Large intestine (tissue), 3 donors: Measurements from ENCODE around the gene SMYD3. TPM values are rescaled to one million over a fixed set of nuclear protein-coding genes. Genes with fewer than 3 reads are reported as not detected.

ENCODE experiments used
- DNase-seq, 2 donors: peaks; one replicate each; pipeline versions ENCODE4 v3.0.0 to v3.0.0-alpha.2; 2013
- H3K27ac ChIP-seq: one replicate; pipeline ENCODE4 v1.5.1; 2013; ENCODE audit warnings: low read length
- H3K27me3 ChIP-seq: 2 replicates; pipeline ENCODE4 v1.6.1; 2013; ENCODE audit warnings: low read length; ENCODE audit not compliant: control insufficient read depth, insufficient read depth
- H3K36me3 ChIP-seq: 2 replicates; pipeline ENCODE4 v1.6.1; 2013; ENCODE audit warnings: low read length; ENCODE audit not compliant: control insufficient read depth, insufficient read depth
- H3K4me1 ChIP-seq: one replicate; pipeline ENCODE4 v1.6.1; 2013; ENCODE audit warnings: low read length; ENCODE audit not compliant: control insufficient read depth, insufficient read depth
- H3K4me3 ChIP-seq: one replicate; pipeline ENCODE4 v1.5.1; 2013; ENCODE audit warnings: low read length
- H3K9me3 ChIP-seq: one replicate; pipeline ENCODE4 v1.6.1; 2013; ENCODE audit warnings: mild to moderate bottlenecking, low read depth, low read length, moderate library complexity; ENCODE audit not compliant: control insufficient read depth
- WGBS: methylation state at CpG from one replicate; pipeline ENCODE4 v1.1.5; 2013; ENCODE audit warnings: low lambda C conversion rate; ENCODE audit not compliant: insufficient coverage; 5-methylcytosine and 5-hydroxymethylcytosine counted together
- polyA plus RNA-seq: library from polyadenylated mRNA; unstranded; fragments of 120-200 nt; gene quantifications from one replicate; pipeline ENCODE4 v1.2.1, GENCODE V29; 2013

Gene SMYD3
- polyA plus RNA-seq, 1 donor, result 12.0 TPM

DNA sequence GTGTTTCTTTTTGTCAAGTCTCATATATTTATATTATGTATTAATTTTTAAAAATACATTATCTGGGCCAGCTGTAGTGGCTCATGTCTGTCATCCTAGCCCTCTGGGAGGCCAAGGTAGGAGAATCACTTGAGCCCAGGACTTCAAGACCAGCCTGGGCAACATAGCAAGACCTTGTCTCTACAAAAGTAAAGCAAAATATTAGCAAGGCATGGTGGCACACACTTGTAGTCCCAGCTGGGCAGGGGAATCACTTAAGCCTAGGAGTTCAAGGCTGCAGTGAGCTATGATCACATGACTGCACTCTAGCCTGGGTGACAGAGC is 189.1 kb downstream of the SMYD3 start:
- Histone ChIP-seq H3K27me3 (no peaks in the 10 kb centered on the region), H3K27ac (no peak overlapping the region), H3K36me3 (no peaks in the 10 kb centered on the region), H3K4me1 (no peaks in the 10 kb centered on the region), H3K9me3 (no peaks in the 10 kb centered on the region), H3K4me3 (no peak overlapping the region)
- DNase-seq, result no peak

DNA sequence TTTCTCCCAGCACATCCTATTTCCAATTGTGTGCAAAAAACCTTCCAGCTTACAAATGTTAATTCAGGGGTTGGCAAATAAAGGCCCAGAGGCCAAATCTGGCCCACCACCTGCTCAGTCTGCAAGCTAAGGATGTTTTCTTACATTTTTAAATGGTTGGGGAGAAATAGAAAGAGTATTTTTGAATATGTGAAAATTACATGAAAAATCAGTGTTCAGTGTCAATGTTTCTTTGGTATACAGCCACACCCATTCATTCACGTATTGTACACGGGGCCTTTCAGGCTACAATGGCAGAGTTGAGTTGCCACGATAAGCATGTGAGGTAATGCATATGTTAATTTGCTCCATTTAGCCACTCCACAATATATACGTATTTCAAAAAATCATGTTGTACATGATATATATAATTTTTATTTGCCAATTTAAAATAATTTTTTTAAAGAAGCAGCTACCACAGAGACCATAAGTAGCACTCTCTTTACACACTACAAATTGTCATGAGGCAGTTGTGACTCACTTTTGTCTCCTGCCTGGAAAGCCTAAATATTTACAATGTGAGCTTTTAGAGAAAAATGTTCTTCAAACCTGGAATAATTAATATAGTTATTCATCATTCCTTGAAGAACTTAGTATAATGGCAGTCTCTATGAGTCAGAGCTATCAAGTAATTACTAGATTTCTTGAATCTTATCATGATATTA is 189.6 kb downstream of the SMYD3 start:
- Histone ChIP-seq H3K27me3 (no peaks in the 10 kb centered on the region), H3K27ac (no peak overlapping the region), H3K9me3 (no peaks in the 10 kb centered on the region), H3K4me3 (no peak overlapping the region), H3K36me3 (no peaks in the 10 kb centered on the region), H3K4me1 (no peaks in the 10 kb centered on the region)
- no peak for DNase-seq
- no CpG with 5 or more reads among the region's 4 CpGs for WGBS

DNA sequence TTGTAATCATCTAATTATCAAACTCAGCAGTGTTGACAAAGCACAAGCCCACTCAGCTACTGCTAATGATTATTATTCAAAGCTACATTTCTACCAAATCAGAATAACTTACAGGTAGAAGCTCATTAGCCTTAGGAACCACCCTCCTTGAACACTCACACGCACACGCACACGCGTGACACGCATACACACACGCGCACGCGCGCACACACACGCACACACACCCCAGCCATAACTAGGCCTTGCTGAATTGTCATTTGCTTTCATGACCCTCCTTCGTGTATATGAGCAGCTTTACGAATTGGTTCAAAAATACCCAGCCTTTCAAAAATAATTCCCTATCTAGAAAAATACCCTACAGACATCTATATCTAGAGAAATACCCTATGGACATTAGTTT is 195.6 kb downstream of the SMYD3 start:
- no peak overlapping the region for H3K27ac ChIP-seq
- H3K9me3 ChIP-seq, result no peaks in the 10 kb centered on the region
- no peak for DNase-seq
- no peaks in the 10 kb centered on the region for H3K36me3 ChIP-seq
- H3K4me3 ChIP-seq, result no peak overlapping the region
- H3K4me1 ChIP-seq, result no peaks in the 10 kb centered on the region
- WGBS, result 100% methylated on average over 5 of the region's 13 CpGs
- H3K27me3 ChIP-seq, result no peaks in the 10 kb centered on the region

- no peak for DNase-seq
- Histone ChIP-seq H3K4me3 (no peak overlapping the region), H3K36me3 (no peaks in the 10 kb centered on the region), H3K4me1 (no peaks in the 10 kb centered on the region), H3K27ac (no peak overlapping the region), H3K27me3 (no peaks in the 10 kb centered on the region), H3K9me3 (no peaks in the 10 kb centered on the region)
- no CpG with 5 or more reads among the region's 3 CpGs for WGBS
Observed at GRCh38 chr1:246309247-246309884, 197.7 kb downstream of the SMYD3 start.

- no peak overlapping the region for H3K4me3 ChIP-seq
- no peak for DNase-seq
- no peaks in the 10 kb centered on the region for H3K9me3 ChIP-seq
- WGBS, result 90% methylated on average over 2 of the region's 3 CpGs
- no peak overlapping the region for H3K27ac ChIP-seq
- no peaks in the 10 kb centered on the region for H3K4me1 ChIP-seq
- H3K27me3 ChIP-seq, result no peaks in the 10 kb centered on the region
- no peaks in the 10 kb centered on the region for H3K36me3 ChIP-seq
Observed at GRCh38 chr1:246308533-246309075, 198.5 kb downstream of the SMYD3 start.

GRCh38 chr1:246306415-246307037 is 200.6 kb downstream of the SMYD3 start:
- Histone ChIP-seq H3K36me3 (no peaks in the 10 kb centered on the region), H3K9me3 (no peaks in the 10 kb centered on the region), H3K4me3 (no peak overlapping the region), H3K4me1 (no peaks in the 10 kb centered on the region), H3K27ac (no peak overlapping the region), H3K27me3 (no peaks in the 10 kb centered on the region)
- WGBS, result 82% methylated on average over 2 of the region's 3 CpGs
- no peak for DNase-seq

DNA sequence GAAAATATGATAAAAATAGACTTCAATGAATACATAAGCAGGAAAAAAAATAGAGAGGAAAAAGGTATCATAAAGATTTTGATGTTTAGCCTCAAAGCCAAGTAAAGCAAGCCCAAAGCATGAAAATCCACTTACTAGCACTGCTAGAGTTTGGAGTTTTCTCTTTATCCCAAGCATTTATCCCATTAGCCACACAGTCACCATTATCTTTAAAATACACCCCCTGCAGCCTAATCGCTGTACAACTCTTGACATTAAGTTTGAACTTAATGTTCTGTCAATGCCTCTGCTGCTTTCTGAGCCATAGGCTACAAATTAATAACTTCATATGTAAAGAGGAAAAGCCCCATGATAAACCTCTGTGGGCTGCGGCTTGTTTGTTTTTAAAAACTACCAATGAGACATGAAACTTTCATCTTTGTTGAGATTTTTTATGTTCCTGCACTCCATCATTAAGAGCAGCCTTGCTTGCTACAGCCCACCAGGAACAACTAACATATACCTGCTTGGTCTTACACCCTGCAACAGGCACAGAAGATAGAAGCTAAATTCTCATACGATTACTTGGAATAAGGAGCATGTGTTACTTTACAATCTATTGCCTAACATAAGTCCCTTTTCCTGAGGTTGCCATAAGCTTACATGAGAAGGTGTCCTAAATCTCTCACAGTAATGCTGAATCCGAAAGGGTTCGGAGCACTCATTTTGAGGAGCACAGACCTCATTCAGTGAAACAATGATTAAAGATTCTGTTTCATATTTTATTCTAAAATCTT is 202.4 kb downstream of the SMYD3 start:
- no peak overlapping the region for H3K4me3 ChIP-seq
- H3K27ac ChIP-seq, result no peak overlapping the region
- 100% methylated on average over 2 of the region's 5 CpGs for WGBS
- no peaks in the 10 kb centered on the region for H3K27me3 ChIP-seq
- no peaks in the 10 kb centered on the region for H3K36me3 ChIP-seq
- H3K9me3 ChIP-seq, result no peaks in the 10 kb centered on the region
- no peaks in the 10 kb centered on the region for H3K4me1 ChIP-seq
- DNase-seq, result no peak

DNA sequence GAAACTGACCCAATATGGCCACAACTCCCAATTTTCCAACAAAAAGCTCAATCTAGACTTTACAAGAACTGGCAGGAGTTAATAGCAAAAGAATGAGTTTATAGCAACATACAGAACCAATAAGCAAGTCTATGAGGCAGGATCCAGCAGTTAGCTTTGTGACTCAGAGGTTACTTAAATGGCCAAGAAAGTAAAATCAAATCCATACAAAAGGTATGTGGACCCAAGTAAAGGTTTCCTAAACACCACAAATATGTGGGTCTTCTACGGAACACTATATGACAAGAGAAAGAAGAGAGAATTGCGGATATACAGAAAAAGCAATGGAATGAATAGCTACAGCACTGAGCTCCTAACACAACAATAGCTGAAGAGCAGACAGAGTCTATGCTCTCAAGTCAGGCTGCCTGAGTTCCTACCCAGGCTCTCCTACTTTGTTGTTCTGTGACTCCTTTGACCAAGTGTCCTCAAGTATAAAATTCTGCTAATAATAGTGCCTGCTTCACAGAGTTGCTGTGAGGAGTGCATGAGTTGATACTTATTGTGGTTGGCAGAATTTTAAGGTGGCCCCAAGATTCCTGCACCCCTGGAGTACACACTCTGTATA is 204.3 kb downstream of the SMYD3 start:
- Histone ChIP-seq H3K9me3 (no peaks in the 10 kb centered on the region), H3K4me3 (no peak overlapping the region), H3K27ac (no peak overlapping the region), H3K27me3 (no peaks in the 10 kb centered on the region), H3K4me1 (no peaks in the 10 kb centered on the region), H3K36me3 (no peaks in the 10 kb centered on the region)
- no peak for DNase-seq
- WGBS, result 100% methylated on average over 1 of the region's 2 CpGs

DNA sequence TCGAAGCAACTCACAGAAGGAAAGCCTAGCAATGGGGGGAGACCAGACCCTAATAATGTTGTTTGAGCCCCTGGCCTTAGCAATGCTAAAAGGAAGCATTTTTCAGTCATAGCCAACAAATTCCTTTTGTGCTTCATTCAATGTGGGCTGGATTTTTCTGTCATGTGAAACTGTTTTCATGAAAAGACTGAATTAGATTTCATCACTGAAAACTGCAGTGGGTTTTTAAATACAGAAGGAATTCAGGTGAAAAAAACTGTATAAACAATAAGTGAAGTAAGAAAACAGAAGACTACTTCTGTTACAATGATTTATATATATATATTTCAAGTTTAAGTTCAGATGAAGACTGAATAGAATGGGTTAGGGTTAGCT is 204.8 kb downstream of the SMYD3 start:
- H3K27ac ChIP-seq, result no peak overlapping the region
- DNase-seq, result no peak
- WGBS, result no CpG with 5 or more reads among the region's 1 CpG
- no peak overlapping the region for H3K4me3 ChIP-seq
- no peaks in the 10 kb centered on the region for H3K27me3 ChIP-seq
- H3K4me1 ChIP-seq, result no peaks in the 10 kb centered on the region
- H3K9me3 ChIP-seq, result no peaks in the 10 kb centered on the region
- no peaks in the 10 kb centered on the region for H3K36me3 ChIP-seq
